NCI-H1694 (cell line): Measurements from ENCODE around the gene ULK4.
A peak's percentile ranks its signal among the peaks of the same experiment; 100 is the strongest.
"Not testable (repeated sequence)": the region's sequence is repeated elsewhere in the genome, so short reads cannot be mapped to it uniquely, and the experiment has no call there.

Experiments
- DNase-seq: peaks from one replicate; lab custom pipeline; 2025; lab: John Stamatoyannopoulos, UW

Gene ULK4

DNA sequence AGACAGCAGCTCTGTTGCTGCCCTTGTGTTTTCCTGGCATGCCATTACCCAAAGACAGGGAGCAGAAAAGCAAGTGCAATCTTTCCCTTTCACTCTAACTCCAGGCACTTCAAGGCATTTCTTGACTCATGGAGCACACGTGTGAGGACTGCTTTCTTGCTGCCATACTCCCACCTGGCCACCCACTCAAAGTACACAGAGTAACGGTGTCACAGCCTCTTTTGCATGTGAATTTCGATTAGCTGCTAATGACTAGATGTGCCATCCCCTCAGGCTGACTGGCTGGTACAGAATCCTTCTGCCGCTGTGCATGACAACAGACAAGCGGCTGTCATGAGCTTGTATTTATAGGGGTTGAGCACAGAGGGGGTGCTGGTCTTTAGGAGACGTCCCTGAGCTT lies 382.0 kb downstream of the ULK4 start:
- no peak for DNase-seq

DNA sequence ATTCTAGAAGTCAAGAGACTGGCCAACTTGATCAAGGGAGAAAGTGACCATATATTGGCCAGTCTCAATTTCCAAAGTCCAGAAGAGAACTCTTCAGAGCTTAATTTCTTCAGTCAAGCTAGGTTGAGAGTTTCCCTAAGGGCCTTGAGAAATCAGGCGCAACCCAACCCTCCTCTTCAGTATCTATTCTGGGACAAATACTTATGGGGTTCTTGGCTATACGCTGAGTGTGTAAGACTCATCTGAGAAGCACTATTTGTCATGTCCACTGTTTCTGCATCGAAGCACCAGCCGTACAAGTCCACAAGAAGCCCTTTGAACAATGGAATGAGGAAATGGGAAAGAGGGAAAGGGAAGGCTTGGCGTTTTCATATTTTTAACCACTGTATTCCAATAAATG lies 383.1 kb downstream of the ULK4 start:
- no peak for DNase-seq

DNA sequence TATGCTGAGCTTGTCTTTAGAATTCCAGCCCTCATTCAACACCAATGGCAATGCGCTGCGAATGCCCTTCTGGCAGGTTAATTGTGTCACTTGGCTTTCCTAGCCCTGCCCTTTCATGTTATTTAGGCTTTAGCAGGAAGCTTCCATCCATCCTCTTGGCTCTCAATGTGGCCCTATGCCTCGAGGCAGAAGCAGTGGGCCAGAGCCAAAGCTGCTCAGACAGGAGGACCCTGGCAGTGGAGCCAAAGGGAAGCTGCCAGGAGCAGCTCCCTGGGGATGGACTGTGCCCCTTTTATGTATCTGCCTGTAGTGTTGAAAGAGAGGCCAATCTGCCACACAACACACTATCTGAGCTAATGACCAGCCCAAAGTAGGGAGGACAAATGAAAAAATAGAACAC lies 386.2 kb downstream of the ULK4 start:
- DNase-seq: peak; percentile 30

DNA sequence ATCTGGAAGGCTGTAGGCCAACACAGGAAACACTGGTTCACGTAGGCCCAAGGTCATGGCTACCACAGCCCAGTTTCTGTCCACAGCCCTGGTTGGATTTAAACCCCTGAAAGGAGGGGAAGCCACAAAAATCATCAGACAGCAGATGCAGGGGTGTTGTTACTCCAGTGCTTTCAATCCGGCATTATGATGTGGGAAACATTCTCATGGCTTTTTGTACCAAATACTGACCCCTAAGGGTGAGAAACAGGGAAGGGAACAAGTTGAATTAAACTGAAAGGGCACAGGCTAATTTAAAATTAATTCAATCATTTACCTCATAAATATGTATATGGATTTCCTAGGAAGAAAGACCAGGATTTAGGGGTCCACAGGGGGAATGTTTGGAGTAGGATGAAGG lies 387.0 kb downstream of the ULK4 start:
- no peak for DNase-seq

DNA sequence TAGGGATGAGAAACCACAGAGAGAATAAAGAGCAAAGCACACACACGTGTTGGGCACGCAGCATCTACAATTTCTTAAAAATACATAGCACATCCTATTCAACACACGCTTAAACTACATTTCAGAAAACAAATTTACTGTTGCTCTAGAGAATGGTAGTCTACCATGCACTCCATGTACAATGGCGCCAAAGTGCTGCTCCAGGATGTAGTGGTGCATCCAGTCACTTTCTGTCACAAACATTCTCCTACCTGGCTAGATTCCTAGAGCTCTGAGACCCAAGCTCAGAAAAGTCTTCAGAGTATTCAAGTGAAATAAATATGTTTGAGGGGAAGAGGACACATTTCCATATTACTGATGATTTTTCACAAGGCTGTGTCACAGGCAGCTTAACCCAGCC lies 388.3 kb downstream of the ULK4 start:
- no peak for DNase-seq

DNA sequence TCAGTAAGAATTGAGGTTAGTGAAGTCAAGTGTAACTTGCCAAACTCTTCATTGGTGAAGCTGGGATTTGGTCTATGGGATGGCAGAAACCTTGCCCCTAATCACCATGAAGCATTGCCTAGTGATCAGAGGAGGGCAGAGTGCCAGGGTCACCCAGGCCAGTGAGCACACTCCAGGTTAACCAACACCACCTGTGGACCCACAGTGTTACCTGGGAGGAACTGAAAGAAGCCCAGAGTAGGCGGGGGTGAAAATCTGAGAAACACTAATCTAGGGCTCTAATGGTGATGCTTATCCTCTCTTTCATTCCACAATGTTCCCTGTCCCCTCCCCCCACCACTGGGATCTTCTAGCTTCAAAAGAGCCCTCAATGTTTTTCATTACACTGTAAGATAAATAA lies 389.8 kb downstream of the ULK4 start:
- DNase-seq: no peak

DNA sequence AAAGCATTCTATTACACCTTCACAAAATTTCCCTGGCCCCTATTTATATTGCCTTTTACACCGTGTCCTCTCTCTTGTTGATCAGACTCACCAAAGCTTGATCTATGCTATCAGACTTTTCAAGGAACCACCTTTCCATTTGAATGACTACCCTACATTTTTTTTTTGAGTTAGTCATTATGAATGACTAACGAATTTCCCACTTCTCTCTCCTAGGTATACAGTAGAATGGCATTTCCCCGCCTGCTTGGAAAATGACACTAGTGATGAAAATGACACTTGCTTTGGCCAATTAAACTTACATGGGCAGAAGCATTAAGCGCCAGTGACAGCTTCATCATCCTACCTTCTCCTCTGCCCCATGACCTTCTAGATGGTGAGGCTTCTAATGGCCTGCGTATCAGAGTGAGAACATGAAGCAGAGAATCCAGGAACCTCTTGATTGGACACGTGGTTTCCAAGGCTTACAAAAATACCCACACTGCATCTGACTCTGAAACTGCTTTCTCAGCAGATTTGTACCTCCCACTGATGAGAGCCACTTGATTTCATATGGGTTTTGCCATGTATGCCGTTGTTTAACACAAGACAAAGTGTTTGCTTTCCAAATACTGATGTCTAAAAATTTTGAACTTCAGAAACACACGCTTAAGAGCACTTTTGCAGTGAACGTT lies 392.1 kb downstream of the ULK4 start:
- no peak for DNase-seq

DNA sequence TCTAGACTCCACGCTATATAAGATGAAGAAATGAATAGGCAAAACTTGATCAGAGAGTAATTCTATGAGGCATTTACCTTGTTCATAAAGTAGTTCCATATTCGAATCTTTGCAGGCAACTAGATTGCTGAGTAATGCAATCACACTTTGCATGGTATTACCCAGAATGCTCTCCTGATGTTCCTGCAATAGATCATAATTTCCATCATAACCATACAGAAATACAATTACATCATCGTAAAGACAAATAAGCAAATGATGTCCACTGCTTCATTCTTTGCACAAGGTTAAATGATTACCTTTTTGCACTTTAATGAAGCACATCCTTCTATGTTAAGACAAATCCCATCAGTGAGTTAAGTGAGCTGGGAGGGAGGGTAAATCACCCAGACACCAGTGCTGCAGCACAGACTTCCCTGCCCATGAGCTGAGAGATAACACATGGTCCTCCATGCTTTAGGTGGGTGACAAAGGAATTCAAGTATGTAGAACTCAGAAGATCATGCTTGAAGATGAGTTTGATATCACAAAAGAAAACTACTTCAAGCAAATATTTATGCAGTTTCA lies 395.9 kb downstream of the ULK4 start:
- no peak for DNase-seq

DNA sequence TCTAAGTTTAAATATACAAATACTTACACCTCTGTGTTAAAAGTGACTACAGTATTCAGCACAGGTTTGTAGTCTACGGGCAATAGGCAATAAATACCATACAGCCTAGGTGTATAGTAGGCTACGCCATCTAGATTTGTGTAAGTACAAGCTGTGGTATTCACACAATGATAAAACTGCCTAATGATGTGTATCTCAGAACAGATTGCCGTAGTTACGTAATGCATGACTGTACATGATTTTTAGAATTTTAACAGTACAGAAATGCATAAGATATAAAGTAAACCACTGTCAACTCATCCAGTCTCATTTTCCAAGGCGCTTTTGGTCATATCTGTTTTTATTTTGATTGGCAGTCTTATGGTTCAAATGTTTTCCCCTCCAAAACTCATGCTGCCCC lies 396.9 kb downstream of the ULK4 start:
- DNase-seq: no peak

DNA sequence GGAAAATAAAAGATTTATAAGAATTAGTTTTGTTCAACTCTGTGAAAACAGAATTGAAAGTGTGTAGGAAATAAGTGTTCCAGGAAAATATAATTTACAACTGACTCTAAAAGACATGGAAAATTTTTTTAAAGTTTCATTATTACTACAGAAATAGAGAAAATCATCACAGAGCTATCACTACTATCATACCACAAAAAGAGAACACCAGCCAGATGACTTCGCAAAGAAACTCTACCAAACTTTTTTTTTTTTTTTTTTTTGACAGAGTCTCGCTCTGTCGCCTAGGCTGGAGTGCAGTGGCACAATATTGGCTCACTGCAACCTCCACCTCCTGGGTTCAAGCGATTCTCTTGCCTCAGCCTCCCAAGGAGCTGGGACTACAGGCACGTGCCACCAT lies 405.7 kb downstream of the ULK4 start:
- DNase-seq: not testable (repeated sequence)

DNA sequence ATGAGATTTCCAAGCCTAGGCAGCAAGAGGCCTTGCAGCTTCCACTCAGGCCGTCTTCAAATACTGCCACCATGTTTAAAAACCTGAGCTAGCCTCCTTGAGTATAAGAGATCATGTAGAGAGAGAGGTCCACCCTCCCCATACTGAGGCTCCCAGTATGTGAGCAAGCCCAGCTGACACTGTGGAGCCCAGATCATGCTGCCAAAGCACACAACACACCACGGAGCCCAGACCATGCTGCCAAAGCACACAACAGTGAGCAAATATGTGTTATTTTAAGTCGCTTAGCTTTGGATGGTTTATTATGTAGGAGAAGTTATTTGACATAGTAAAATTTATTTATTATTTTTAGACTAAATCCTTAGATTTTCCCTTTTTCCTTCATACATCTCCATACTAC lies 428.9 kb downstream of the ULK4 start:
- no peak for DNase-seq

DNA sequence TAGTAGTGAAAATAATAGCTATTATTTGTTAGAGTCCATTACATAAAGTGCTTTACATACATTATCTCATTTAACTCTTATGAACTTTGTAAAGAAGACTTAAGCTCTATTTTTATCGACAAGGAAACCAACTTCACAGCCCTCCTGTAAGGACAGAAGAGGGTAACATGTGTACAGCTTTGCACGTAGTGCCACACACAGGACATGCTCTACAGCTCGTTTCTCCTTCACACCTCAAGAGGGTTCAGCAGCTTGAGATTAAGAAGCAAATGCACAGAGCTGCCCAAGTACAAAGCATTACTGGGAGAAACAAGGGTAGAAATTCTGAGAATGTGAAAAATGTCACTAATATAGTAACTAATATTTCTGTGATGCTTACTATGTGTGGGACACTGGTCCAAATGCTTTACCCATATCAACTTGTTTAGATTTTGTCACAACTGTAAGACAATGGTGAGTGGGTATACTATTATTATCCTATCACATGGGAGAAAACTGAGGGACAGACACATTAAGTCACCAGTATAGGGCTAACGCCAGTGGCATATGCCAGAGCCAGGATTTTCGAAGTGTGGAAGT lies 434.8 kb downstream of the ULK4 start:
- no peak for DNase-seq

DNA sequence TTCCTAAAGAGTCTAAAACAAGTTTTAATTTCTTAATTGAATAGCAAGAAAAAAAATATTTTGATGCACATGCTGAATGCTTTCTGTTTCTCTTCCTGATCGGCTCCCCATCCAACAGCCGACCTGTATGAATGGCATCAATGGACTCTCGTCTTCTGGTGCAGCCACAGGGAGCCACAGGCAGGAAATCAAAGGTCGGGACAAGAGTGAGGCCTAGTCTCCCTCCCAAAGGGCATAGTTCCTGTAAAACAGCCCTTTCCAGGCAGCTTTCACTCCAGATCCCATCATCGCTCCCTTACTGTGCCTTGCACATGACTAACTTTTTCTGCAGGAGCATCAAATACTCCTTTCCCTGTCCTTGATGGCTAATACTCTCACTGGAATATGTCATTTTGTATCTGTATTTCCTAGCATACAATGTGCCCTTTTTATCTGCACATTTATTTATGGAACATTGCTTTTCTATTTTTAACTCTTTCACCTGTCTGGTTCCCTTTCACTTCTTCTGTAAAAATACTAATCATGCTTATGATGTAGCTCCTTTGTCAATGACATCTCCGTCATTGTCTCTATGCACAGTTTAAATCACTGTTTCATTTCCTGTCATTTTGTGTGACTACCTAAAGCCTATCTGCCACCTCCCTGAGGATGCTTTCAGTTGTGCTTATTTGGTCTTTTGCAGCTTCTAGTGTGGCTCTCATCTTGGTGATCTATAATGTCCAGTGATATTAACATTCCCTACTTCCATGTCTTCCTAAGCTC lies 436.4 kb downstream of the ULK4 start:
- no peak for DNase-seq

DNA sequence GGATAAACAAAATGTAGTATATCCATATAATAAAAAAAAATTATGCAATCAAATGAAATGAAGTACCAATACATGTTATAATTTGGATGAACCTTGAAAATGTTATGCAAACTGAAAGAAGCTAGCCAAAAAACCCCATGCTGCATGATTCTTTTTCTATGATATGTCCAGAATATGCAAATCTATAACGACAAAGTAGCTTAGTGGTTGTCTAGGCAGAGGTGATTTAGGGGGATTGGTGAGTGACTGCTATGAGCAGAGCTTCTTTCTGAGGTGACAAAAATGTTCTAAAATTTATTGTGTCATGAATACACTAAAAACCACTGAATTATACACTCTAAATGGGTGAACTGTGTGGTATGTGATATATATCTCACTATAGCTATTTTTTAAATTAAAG lies 438.0 kb downstream of the ULK4 start:
- DNase-seq: no peak

DNA sequence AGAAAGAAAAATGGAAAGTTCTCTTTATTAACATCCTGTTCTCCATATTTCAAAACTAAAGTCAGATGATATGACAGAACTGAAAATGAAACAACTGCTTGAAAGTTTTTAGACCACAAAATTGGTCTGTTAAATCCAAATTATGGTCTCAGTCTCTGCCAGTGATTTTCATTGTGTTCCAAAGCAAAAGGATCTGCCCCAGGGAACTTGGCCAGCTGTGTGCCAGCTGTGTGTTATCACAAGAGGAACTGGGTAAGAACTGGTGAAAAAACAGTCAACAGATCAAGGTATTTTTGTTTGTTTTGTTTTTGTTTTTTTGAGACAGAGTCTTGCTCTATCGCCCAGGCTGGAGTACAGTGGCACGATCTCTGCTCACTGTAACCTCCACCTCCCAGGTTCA lies 439.3 kb downstream of the ULK4 start:
- DNase-seq: no peak

DNA sequence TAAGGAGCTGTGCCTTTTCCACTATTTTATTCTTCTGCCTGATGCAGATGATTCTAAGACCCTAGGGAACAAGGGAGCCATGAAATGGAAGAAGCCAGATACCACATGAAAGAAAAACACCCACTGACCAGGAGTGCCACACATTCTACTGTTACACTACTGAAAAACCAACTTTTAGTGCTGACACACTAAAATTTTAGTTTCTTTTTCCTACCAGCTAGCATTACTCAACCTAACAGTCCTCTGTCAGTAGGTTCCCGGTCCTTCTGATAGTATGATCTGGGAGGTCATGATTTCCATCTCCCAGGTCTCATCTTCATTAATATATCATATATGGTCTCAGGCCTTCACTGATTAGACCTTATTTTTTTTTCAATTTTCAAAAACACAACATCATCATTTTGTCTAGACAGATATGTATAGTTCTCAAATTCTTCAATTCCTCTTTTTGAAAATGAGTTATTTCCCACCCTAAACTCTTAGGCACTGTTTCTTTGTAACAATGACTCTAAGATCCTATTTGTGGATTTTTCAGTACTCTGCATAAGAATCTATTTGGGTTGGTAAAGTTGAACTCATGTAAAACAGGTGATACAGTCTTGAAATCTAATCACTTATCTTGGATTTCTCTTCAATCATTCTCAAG lies 440.8 kb downstream of the ULK4 start:
- no peak for DNase-seq

DNA sequence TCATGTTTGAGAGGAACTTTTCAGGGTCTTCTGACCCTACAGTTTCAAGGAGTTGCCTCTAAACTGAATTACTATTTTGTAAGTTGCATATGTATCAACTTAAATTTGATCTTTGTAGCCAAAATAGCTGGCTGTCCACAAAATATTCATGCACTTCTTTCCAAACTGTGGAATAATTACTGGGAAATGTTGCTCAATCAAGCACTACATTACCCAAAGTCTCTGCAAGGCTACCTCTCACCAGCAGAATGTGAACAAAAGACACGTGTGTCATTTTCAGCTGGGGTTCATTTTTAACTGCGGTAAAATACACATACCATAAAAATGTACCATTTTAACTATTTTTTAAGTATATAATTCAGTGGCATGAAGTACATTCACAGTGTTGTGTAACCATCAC lies 442.2 kb downstream of the ULK4 start:
- DNase-seq: no peak

DNA sequence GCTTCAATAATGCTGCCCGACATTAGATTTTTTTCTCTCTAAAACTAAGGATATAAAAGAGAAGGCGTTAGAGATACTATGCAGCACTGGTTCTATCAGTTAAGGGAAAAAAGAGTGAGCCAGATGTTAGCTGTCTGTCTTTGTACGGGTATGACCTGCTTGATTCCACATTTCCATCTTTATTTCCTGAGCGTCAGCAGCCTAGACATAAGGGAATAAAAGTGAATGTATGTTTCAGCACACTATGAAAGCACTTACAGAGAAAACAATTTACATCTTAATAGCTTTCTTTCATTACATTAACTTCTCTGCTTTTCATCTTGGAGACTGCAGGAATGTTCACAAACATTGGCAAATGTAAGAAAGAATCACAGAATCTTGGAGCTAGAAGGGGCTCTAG lies 443.3 kb downstream of the ULK4 start:
- no peak for DNase-seq

DNA sequence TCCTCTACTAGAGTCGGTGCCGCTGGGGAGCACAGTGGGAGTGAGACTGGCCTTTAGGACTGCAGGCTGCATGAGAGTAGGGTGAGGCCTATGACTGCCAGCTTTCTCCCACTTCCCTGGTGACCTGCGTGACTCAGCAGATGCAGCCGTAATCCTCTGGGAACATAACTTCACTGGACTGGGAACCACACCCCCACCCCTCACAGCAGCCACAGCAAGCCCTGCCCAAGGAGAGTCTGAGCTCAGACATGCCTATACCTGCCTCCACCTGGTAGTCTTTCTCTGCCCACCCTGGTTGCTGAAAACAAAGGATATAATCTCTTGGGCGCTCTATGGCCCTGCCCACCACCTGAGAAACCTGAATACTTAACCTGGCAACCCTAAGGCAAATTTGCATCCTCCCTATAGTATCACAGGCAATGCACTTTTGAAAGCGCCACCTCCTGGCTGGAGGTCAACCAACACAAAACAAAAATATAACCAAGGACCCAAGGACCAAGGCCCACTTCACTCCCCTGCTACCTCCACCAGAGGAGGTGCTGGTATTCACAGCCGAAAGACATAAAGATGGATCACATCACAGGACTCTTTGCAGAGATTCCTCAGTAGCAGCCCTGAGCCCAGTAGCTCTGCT lies 453.7 kb downstream of the ULK4 start:
- no peak for DNase-seq

DNA sequence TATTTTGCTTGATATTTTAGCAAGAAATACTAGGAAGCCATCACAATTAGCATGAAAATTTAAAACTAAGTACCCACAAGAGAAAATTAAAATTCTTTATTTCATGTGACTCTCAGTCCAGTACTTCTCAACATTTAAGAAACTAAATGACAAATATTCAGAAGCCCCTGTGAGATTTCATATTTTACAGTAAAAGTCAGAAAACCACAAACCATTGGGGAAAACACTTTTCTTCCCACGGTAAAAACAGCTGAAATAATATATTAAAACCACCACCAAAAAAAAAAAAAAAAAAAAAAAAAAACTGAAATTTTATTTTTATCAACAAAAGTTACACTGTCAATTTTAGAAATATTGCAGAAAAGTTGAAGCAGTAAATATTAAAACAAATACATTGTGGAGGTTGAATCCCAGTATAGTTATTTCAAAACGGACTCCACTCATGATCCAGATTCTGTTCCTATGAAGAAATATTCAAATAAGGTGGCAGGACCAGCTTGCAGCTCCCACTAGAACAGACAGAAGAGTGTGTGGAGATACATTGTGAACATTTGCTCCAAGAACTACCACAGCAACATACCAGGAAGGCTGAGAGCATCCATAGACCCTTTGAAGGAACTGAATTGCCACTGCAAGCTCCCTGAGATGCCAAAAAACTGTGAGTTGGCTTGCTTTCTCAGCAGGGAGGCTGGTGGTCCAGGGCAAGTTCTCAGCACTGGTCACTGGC lies 454.4 kb downstream of the ULK4 start:
- no peak for DNase-seq

DNA sequence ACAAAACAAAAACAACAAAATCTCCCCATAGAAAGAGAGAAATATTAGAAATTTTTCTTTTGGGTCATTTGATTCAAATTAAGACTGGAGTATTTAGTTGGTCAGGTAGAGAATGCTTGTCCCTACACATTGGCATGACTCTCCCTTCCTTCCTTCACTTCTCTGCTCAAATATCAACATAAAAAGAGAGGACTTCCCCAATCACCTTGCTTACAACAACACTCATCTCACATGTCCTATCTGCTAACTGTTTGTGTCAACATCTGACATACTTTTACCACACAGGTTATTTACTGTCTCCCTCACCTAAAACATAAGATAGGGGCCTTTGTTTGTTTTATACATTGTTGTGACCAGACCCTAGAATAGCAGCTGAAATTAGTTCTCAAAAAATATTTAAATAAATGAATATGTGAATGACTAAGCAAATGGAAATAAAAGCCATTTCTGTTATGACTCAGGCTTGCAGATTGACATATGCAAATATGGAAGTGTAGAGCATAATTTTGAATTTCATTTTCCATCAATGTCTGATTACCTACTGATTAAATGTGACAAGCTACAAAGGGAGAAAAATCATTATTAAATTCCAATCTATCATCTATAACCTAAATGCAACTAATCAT lies 457.8 kb downstream of the ULK4 start:
- DNase-seq: no peak
